Measurements from ENCODE around the gene GPC1.

Gene GPC1

DNA sequence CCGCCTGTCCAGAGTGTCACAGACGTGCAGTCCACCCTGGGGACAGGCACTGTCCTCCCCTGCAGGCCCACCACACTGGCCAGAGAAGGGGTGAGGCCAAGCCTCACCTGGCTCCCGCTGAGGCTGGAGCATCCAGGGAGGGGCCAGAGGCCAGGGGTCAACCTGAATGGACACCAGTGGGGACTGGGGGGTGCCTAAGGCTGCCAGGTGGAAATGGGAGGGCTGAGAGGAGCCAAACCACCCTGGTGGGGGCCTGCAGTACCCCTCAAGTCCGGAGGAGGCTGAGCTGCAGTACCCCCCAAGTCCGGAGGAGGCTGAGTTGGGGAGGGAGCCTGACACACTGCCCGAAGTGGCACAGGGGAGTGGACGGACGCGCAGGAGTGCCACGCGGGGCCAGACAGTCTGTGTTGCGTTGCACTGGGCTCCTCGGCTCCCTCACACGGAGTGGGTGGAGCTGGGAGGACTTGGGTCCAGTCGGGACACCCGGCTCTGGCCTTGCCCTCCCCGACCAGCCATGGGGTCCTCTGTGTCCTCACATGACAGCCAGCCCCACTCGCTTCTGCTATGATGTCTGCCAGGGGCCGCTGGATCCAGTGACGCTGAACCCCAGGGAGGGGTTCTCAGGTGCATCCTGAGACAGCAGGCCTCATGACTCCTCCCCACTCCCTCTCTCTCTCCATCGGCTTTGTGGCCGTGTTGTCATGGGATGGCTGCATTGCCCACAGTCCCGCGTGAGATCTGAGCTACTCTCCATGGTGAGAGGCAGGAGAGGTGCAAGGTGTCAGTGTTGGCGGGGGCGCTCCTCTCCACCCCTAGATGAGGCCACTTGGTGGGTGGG, 22.3 kb upstream of the GPC1 start:
- DNase-seq, result no peak

DNA sequence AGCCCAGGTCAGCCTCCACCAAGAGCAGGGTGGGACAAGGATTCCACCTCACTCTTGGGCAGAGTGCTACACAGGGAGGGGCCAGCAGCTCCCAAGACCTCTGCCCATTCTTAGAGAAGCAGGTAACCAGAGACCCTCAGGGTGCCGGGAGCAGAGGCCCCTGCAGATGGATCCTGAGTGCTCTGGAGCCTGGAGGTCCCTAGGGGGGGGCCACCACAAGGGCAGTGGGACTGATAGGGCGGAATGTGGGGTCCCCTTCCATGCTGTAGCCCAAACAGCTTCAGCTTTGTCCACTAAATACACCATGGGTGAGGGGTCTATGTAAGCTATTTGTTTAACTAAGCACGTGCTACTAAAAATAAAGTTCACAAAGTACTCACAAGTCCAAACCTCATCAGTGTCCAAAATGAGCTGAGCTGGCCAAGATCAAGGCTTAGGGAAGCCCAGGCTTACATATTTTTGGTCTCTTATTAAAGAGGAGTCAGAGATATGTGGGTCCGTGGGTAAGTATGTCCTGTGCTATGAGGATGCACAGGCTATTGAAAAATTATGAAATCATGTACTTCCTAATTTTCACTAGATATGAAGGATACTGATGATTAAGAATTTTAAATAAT, 21.5 kb upstream of the GPC1 start:
- no peak for DNase-seq

DNA sequence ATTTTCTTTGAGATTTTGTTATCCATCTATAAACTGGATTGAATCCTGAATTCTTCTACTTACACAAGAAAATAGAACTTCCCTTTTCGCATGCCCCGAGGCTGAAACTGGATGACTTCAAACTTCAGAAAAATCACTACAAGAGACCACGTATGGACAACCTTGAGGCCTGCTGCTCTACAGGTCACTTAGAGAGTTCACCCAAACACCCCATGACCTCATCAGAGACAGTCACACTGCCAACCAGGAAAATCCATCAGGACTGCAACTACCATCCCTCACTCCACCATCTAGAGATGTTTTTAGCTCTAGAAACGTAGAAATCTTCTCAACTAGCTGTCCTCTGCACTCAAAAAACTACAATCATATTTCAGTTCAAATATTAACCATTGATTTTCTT, 18.6 kb upstream of the GPC1 start:
- no peak for DNase-seq

GRCh38 chr2:240418311-240418710, 17.2 kb upstream of the GPC1 start:
- DNase-seq, result no peak

- no peak for DNase-seq
Observed at GRCh38 chr2:240419271-240419670, 16.2 kb upstream of the GPC1 start.

DNA sequence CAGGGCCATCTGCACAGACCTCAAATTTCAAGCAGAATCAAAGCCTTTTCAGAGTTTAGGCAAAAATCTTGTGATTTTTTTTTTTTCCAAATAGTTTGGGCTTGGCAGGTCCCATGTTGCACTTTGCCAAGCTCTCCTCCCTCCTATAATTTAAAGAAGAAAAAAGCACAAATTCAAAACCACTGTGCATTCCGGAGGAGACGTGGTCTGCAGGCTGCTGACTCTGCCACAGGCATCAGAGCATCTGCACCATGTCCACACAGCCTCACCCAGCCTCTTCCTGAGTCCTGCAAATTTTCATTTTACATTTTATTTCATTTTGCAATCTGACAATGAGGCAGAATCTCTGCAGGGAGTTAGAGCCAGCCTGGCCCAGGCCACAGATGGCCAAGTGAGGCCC, 15.7 kb upstream of the GPC1 start:
- DNase-seq, result no peak

GRCh38 chr2:240420206-240421104, 15.0 kb upstream of the GPC1 start:
- no peak for DNase-seq

GRCh38 chr2:240421381-240421780, 14.1 kb upstream of the GPC1 start:
- no peak for DNase-seq

DNA sequence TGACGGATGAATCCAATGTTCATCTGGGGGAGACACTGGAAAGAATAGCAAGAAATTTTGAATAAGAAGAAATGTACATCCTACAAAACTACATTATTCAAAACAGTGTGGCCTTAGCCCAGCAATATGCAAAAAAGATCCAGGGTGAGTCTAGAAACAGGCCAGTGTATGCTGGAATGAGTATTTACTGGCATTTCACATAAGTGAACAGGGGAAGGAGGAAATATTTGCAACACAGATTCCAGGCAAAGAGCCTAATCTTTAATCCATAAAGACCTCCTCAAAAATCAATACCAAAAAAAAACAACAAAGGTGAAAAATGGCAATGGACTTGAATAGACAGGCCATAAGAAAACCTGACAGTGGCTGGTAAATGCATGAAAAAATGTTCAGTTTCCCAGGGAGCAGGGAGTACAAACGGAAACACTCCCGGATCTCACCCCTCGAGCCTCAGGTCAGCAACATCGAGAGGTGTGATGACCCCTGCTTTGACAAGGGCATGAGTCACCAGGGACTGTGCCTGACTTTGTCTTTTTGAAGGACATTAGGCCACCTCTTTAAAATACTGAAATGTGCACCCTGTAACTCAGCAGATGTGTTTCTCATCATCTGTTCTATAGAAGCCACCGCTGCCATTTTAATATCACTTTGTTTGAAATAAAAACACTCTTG, 12.7 kb upstream of the GPC1 start:
- no peak for DNase-seq

DNA sequence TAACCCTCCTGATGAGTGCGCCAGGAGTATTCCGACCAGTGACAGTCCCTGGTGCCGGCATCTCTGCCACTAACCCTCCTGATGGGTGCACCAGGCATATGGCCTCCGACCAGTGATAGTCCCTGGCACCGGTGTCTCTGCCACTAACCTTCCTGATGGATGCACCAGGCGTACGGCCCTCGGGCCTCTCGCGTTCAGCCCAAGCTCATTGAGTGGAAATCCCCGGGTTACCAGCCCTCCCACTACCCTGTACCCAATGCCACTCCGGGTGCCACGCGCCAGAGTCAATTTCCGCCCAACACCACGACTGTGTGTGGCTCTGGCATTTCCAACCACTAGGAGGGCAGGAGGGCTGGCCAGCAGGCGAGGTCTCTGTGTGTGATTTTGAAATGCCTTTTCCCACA, 11.7 kb upstream of the GPC1 start:
- no peak for DNase-seq

DNA sequence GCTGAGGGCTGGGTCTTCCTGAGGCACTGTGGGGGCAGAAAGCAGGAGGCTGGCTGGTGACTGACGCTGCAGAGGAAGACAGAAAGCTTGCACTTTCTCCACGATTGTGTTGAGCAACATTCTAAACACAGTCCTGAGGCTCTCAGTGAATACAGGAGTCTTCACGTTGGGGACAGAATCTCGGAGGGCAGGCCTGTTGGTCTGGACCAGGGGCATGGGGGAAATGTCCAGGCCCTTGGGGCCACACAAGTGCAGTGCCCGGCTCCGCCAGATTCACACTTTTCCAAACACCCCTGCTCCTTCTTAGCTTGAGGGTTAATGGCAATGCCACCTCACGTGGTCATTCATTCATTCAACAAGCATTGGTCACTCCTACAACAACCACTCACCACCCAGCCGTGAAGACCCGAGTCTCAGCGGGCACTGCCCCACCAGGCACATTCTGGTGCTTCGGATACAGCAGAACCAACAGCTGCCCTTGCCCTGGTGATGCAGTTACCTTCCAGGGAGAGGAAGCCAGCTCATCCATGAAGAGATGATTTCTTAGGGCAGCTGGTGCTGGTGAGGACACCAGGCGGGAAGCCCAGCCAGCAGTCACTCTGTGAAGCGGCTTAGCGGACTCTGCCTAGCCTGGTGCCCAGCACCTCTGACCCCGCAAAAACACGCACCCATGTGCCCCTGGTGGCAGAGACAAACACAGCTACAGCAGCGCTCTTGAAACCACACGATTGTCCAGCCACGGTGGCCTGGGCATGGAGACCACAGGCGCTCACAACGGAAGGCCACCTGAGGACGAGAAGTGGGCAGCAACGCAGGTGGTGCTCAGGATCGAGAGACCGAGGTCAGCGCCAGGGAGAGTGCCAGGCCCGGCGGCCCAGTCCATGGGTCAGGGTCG, 10.9 kb upstream of the GPC1 start:
- DNase-seq, result no peak

GRCh38 chr2:240425236-240425615, 10.2 kb upstream of the GPC1 start:
- no peak for DNase-seq

DNA sequence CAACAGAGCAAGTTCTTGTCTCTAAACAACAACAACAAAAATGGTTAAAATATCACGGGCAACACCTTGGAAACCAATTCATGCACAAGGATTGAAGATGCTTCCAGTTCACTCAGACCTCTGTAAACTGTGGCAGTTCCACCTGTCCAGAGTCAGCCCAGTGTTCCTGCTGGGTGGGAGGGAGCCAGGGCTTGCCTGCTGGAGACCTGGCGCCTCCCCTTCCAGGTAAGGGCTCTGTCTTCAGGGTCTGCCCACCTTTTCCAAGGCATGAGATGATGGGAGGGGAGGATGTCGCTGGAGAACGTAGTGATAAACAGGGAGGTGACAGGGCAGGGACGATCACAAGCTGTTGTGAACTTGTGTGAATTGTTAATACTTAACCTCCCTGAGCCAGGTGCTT, 9.8 kb upstream of the GPC1 start:
- no peak for DNase-seq

DNA sequence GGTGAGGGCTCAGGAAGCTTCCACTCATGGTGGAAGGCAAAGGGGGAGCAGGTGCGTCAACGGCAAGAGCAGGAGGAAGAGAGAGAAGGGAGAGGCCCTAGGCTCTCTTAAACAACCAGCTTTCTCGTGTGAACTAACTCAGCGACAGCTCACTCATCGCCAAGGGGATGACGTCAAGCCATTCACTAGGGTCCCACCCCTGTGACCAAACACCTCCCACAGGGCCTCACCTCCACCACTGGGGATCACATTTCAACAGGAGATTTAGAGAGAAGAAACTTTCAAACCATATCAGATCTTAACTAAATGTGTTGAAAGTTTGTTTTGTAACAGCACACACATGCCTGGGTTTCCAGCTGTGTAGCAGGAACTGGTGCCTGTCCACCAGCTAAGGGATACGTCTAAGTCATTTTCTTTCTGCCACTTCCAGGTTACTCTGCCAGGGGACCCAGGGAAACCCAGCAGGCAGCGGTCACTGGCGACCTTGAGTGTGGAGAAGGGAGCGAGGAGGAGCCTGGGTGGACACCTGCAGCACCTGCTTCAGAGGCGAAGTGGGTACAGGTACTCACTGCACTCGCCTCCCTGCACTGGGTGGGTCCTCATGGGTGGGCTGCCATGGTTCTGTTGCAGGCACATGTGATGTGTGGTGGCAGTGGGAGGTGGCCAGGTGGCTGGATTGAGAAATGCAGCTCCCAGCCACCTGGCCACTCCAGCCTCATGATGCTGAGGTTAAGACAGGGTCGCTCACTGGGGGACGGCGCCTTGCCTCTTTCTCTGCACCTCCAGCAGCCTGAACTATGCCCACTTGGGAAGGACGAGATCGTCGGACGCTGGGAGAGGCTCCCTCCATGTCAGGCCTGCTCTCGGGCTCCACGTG, 8.4 kb upstream of the GPC1 start:
- no peak for DNase-seq

DNA sequence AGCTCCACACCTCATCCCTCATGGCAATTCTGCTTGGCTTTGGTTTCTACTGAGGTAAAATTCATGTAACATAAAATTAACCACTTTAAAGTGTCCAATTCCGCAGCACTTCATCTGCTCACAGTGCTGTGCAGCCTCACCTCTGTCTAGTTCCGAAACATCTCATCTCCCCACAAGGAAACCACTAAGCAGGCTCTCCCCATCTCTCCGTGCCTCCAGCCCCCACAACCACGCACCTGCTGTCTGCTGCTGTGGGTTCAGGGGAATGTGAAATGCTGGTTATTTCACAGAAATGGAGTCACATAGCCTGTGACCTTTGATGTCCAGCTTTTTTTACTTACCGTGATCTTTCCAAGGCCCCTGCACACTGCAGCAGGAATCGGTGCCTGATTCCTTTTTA, 7.7 kb upstream of the GPC1 start:
- DNase-seq, result no peak

- DNase-seq, result no peak
Observed at GRCh38 chr2:240428245-240428644, 7.2 kb upstream of the GPC1 start.

GRCh38 chr2:240429341-240429871, 6.1 kb upstream of the GPC1 start:
- DNase-seq, result no peak

- no peak for DNase-seq
Observed at GRCh38 chr2:240429872-240430491, 5.5 kb upstream of the GPC1 start.

GRCh38 chr2:240430595-240430994, 4.9 kb upstream of the GPC1 start:
- DNase-seq, result no peak

DNA sequence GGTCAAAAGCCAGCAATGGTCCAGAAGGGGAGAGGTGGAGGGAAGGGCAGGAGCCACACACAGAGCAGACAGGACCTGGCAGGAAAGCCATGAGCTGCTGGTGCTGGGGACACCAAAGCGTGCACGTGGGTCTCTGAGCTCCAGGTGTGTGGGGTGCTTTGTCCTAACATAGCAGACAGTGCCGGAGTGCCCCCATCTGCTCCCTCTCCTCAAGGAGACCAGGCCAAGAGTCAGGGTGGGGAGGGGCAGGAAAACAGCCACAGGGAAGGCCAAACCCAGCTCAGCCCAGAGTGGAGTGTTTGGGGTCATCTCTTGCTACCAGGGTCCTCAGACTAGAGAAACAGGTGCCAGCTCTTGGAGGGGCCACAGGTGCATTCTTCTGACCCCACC, 4.2 kb upstream of the GPC1 start:
- DNase-seq, result no peak
